ENCODE results near the gene TUBD1. TPM values are rescaled to one million over a fixed set of nuclear protein-coding genes. Genes with fewer than 3 reads are reported as not detected.
A peak's percentile ranks its signal among the peaks of the same experiment; 100 is the strongest.
"Not testable (repeated sequence)": the region's sequence is repeated elsewhere in the genome, so short reads cannot be mapped to it uniquely, and the experiment has no call there.

Gene TUBD1, protein sequence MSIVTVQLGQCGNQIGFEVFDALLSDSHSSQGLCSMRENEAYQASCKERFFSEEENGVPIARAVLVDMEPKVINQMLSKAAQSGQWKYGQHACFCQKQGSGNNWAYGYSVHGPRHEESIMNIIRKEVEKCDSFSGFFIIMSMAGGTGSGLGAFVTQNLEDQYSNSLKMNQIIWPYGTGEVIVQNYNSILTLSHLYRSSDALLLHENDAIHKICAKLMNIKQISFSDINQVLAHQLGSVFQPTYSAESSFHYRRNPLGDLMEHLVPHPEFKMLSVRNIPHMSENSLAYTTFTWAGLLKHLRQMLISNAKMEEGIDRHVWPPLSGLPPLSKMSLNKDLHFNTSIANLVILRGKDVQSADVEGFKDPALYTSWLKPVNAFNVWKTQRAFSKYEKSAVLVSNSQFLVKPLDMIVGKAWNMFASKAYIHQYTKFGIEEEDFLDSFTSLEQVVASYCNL
- 12.5 TPM for total RNA-seq (ENCODE audit: unreplicated experiment)
- long read RNA-seq, partial matches to known transcripts, result 0 of 6 reads
- long read RNA-seq, other reads (novel, unspliced or antisense), result 4 of 6 reads

- Mint-ChIP-seq H3K36me3 (ENCODE audit: low read depth, unreplicated experiment) (peaks cover 5% of the 10 kb centered on the region), H3K27me3 (ENCODE audit: unreplicated experiment) (peaks cover 7% of the 10 kb centered on the region), H3K9me3 (ENCODE audit: unreplicated experiment) (no peaks in the 10 kb centered on the region), H3K27ac (ENCODE audit: unreplicated experiment) (peak within 1 kb of the TSS; percentile 68), H3K4me1 (ENCODE audit: unreplicated experiment) (peaks cover 11% of the 10 kb centered on the region), H3K4me3 (ENCODE audit: unreplicated experiment) (peak within 1 kb of the TSS; percentile 98)
- DNase-seq (ENCODE audit: low spot score), result peak; percentile 89
- TF ChIP-seq, protein P1, sequence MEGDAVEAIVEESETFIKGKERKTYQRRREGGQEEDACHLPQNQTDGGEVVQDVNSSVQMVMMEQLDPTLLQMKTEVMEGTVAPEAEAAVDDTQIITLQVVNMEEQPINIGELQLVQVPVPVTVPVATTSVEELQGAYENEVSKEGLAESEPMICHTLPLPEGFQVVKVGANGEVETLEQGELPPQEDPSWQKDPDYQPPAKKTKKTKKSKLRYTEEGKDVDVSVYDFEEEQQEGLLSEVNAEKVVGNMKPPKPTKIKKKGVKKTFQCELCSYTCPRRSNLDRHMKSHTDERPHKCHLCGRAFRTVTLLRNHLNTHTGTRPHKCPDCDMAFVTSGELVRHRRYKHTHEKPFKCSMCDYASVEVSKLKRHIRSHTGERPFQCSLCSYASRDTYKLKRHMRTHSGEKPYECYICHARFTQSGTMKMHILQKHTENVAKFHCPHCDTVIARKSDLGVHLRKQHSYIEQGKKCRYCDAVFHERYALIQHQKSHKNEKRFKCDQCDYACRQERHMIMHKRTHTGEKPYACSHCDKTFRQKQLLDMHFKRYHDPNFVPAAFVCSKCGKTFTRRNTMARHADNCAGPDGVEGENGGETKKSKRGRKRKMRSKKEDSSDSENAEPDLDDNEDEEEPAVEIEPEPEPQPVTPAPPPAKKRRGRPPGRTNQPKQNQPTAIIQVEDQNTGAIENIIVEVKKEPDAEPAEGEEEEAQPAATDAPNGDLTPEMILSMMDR (IDR thresholded peaks at IDR 0.05; ENCODE audit: unreplicated experiment), result no peak
Observed at GRCh38 chr17:59892924-59893675, at the start of gene TUBD1, which contains the start of gene RPS6KB1. TUBD1 (minus strand) TSS chr17:59892943; CDS start chr17:59891002, 1,941 bp downstream. RPS6KB1 (plus strand) TSS chr17:59893121; CDS start chr17:59893185, 64 bp downstream.

DNA sequence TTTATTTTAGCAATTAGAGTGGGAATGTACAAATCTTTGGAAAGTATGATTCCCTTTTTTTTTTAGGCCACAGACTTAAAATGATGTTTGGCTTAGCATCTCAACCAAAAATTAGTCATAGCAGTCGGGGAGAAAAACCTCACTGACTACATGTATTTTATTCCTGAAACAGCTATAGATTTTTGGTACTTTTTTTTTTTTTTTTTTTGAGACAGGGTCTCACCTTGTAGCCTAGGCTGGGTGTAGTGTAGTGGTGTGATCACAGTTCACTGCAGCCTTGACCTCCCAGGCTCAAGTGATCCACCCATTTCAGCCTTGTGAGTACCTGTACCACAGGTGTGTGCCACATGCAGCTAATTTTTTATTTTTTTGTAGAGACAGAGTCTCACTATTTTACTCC is 48.4 kb upstream of the TUBD1 start:
- Mint-ChIP-seq H3K27me3 (ENCODE audit: unreplicated experiment) (no peaks in the 10 kb centered on the region), H3K36me3 (ENCODE audit: low read depth, unreplicated experiment) (peaks cover 21% of the 10 kb centered on the region), H3K27ac (ENCODE audit: unreplicated experiment) (no peak overlapping the region), H3K4me3 (ENCODE audit: unreplicated experiment) (no peak overlapping the region), H3K9me3 (ENCODE audit: unreplicated experiment) (no peaks in the 10 kb centered on the region), H3K4me1 (ENCODE audit: unreplicated experiment) (no peaks in the 10 kb centered on the region)
- DNase-seq (ENCODE audit: low spot score), result no peak
- TF ChIP-seq, protein P1 (IDR thresholded peaks at IDR 0.05; ENCODE audit: unreplicated experiment), result no peak

GRCh38 chr17:59940697-59941096 is 48.0 kb upstream of the TUBD1 start:
- peaks cover 23% of the 10 kb centered on the region for H3K36me3 Mint-ChIP-seq (ENCODE audit: low read depth, unreplicated experiment)
- not testable (repeated sequence) for H3K4me3 Mint-ChIP-seq (ENCODE audit: unreplicated experiment); H3K4me1 Mint-ChIP-seq (ENCODE audit: unreplicated experiment); DNase-seq (ENCODE audit: low spot score); H3K9me3 Mint-ChIP-seq (ENCODE audit: unreplicated experiment); H3K27me3 Mint-ChIP-seq (ENCODE audit: unreplicated experiment); H3K27ac Mint-ChIP-seq (ENCODE audit: unreplicated experiment)

DNA sequence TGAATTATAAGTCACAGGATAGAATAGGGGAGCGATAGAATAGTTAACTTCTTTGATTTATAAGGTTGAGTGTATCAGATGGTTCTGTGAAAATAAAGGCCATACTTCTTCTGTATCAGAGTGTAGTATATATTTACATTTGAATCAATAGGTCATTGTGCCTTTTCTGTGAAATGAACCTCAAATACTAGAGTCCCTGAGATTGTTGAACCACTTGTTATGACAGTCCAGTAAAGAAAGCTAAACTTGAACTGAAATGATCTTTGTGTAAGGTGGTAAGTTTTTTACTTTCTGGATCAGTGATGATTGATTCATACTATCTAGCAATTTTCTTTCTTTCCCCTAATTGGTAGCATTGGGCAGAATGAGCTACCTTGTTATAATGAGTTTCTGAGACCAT is 40.6 kb upstream of the TUBD1 start:
- H3K4me3 Mint-ChIP-seq (ENCODE audit: unreplicated experiment); H3K27me3 Mint-ChIP-seq (ENCODE audit: unreplicated experiment); H3K27ac Mint-ChIP-seq (ENCODE audit: unreplicated experiment); H3K4me1 Mint-ChIP-seq (ENCODE audit: unreplicated experiment); DNase-seq (ENCODE audit: low spot score); H3K9me3 Mint-ChIP-seq (ENCODE audit: unreplicated experiment): not testable (repeated sequence)
- H3K36me3 Mint-ChIP-seq (ENCODE audit: low read depth, unreplicated experiment), result peaks cover 25% of the 10 kb centered on the region

- DNase-seq (ENCODE audit: low spot score), result not testable (repeated sequence)
Observed at GRCh38 chr17:59930768-59931167, 38.0 kb upstream of the TUBD1 start.

GRCh38 chr17:59930121-59930520 is 37.4 kb upstream of the TUBD1 start:
- not testable (repeated sequence) for H3K9me3 Mint-ChIP-seq (ENCODE audit: unreplicated experiment); DNase-seq (ENCODE audit: low spot score); H3K27ac Mint-ChIP-seq (ENCODE audit: unreplicated experiment); H3K27me3 Mint-ChIP-seq (ENCODE audit: unreplicated experiment); H3K4me1 Mint-ChIP-seq (ENCODE audit: unreplicated experiment); H3K4me3 Mint-ChIP-seq (ENCODE audit: unreplicated experiment)
- peaks cover 29% of the 10 kb centered on the region for H3K36me3 Mint-ChIP-seq (ENCODE audit: low read depth, unreplicated experiment)

More at GRCh38 chr17:59930768-59931167, 38.0 kb upstream of the TUBD1 start:
- H3K4me3 Mint-ChIP-seq (ENCODE audit: unreplicated experiment); H3K4me1 Mint-ChIP-seq (ENCODE audit: unreplicated experiment); H3K27ac Mint-ChIP-seq (ENCODE audit: unreplicated experiment); H3K9me3 Mint-ChIP-seq (ENCODE audit: unreplicated experiment); H3K27me3 Mint-ChIP-seq (ENCODE audit: unreplicated experiment): not testable (repeated sequence)
- H3K36me3 Mint-ChIP-seq (ENCODE audit: low read depth, unreplicated experiment), result peaks cover 24% of the 10 kb centered on the region

GRCh38 chr17:59920637-59921036 is 27.9 kb upstream of the TUBD1 start:
- not testable (repeated sequence) for H3K9me3 Mint-ChIP-seq (ENCODE audit: unreplicated experiment); H3K27me3 Mint-ChIP-seq (ENCODE audit: unreplicated experiment); H3K4me3 Mint-ChIP-seq (ENCODE audit: unreplicated experiment)

More at GRCh38 chr17:59920637-59921036, 27.9 kb upstream of the TUBD1 start:
- DNase-seq (ENCODE audit: low spot score); H3K27ac Mint-ChIP-seq (ENCODE audit: unreplicated experiment); H3K4me1 Mint-ChIP-seq (ENCODE audit: unreplicated experiment): not testable (repeated sequence)
- peaks cover 22% of the 10 kb centered on the region for H3K36me3 Mint-ChIP-seq (ENCODE audit: low read depth, unreplicated experiment)

Data from endothelial cell (in vitro differentiated cells).